ENCODE data around the gene FAM168B. TPM values are rescaled to one million over a fixed set of nuclear protein-coding genes. Genes with fewer than 3 reads are reported as not detected.
A peak's percentile ranks its signal among the peaks of the same experiment; 100 is the strongest.

The FAM168B gene
- total and polyA plus RNA-seq, 8 donors, result 11.0 to 37.2 (median 31.7) TPM

DNA sequence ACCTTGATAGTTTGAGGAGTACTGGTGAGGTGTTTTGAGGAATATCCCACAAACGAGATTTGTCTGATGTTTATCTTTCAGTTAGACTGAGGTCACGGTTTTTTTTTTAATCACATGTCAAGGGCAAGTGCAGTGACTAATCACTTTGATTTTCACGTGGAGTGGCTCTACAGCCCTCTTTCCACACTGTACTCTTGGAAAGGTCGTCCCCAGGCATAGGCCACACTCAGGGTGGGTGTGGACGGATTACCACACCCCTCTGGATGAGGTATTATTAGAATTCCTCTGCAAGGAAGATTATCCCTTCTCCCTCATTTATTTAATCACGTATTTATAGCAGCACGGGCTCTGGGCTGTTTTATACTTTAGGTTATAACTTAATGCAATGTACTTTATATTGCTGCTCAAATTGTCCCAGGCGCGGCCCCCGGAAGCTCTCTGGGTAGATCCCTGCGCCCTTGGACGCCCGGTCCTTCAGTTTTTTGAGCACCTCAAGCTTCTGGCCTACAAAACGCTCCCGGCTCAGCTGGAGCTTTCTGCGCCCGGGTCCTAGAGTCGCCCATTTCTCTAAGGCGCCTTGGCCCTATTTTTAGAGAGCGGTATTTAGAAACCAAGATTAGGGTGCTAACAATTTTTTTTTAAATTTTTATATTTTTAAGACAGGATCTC is 11.4 kb upstream of the FAM168B start:
- peaks cover 0 to 17% (median 15%) of the 10 kb centered on the region in 3 donors for H3K4me1 ChIP-seq
- peak overlapping the region; percentile 76 to 92 (median 90) for H3K27ac ChIP-seq
- FAIRE-seq (peak; percentile 47), ATAC-seq (peak; percentile 72 to 80 (median 75)), DNase-seq (peak in 5 of 6 donors; percentile 29 to 84 (median 33))
- H3K27me3 ChIP-seq, result no peaks in the 10 kb centered on the region
- no peaks in the 10 kb centered on the region for H3K36me3 ChIP-seq
- TF ChIP-seq, protein P1, sequence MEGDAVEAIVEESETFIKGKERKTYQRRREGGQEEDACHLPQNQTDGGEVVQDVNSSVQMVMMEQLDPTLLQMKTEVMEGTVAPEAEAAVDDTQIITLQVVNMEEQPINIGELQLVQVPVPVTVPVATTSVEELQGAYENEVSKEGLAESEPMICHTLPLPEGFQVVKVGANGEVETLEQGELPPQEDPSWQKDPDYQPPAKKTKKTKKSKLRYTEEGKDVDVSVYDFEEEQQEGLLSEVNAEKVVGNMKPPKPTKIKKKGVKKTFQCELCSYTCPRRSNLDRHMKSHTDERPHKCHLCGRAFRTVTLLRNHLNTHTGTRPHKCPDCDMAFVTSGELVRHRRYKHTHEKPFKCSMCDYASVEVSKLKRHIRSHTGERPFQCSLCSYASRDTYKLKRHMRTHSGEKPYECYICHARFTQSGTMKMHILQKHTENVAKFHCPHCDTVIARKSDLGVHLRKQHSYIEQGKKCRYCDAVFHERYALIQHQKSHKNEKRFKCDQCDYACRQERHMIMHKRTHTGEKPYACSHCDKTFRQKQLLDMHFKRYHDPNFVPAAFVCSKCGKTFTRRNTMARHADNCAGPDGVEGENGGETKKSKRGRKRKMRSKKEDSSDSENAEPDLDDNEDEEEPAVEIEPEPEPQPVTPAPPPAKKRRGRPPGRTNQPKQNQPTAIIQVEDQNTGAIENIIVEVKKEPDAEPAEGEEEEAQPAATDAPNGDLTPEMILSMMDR (IDR thresholded peaks at IDR 0.05), result no peak
- H3K4me3 ChIP-seq, result peak overlapping the region; percentile 69 to 91 (median 82)
- intact Hi-C loops (cut with DNase I), result no loop called here
- H3K9me3 ChIP-seq, result no peaks in the 10 kb centered on the region
- WGBS, 2 donors, result 0 to 1% methylated on average over 20 of the region's 20 CpGs

DNA sequence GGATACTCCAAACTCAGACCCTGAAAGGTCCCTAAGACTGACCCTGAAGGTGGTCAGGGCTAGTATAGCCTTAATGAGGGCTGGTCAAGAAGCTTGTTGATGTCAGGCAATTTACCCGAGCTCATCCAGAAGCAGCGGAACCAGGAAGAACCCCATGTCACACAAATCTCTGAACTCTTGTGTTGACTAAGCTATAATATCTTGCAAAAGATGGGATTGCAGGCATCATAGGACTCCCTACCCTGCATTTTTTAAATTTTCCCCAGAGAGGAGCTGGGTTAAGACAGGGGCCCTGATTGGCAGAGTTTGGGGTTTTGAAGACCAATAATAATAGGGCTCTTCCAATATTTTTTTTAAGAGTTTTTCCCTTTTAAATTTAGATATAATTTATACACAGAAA is 9.9 kb upstream of the FAM168B start:
- TF ChIP-seq, protein P1 (IDR thresholded peaks at IDR 0.05), result no peak
- Histone ChIP-seq H3K27ac (no peak overlapping the region), H3K27me3 (no peaks in the 10 kb centered on the region), H3K4me1 (peaks cover 0 to 17% (median 15%) of the 10 kb centered on the region in 3 donors), H3K9me3 (no peaks in the 10 kb centered on the region), H3K36me3 (no peaks in the 10 kb centered on the region), H3K4me3 (no peak overlapping the region)
- no peak for FAIRE-seq
- intact Hi-C loops (cut with DNase I), result no loop called here
- ATAC-seq, result no peak
- WGBS, 2 donors, result 84 to 90% methylated on average over 2 of the region's 2 CpGs
- no peak for DNase-seq

DNA sequence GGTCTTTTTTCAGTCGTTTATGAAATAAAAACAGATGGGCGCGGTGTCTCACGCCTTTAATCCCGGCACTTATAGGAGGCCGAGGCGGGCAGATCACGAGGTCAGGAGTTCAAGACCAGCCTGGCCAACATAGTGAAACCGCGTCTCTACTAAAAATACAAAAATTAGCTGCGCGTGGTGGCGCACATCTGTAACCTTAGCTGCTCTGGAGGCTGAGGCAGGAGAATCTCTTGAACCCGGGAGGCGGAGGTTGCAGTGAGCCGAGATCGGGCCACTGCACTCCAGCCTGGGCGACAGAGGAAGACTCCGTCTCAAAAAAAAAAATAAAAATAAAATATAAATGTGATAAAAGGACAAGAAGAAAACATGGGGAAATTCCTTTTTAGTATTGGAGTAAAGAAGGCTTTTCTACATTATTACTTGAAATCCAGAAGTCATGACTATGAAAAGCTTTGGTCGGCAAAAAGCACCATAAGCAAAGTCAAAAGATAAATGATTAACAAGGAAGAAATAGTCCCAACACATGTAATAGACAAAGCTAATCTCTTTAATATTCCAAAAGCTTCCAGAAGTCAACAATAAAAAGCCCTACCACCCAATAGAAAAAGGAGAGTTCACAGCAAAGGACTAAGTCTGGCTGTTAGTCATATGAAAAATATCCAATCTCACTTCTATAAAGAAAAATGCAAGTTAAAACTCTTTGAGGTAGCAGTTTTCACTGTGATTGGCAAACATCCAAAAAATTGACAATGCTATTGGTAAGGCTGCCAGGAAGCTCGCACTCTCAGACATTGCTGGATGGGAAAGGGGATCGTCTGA is 1.4 kb upstream of the FAM168B start:
- peak overlapping the region in 1 of 4 donors; percentile 65 for H3K4me3 ChIP-seq

DNA sequence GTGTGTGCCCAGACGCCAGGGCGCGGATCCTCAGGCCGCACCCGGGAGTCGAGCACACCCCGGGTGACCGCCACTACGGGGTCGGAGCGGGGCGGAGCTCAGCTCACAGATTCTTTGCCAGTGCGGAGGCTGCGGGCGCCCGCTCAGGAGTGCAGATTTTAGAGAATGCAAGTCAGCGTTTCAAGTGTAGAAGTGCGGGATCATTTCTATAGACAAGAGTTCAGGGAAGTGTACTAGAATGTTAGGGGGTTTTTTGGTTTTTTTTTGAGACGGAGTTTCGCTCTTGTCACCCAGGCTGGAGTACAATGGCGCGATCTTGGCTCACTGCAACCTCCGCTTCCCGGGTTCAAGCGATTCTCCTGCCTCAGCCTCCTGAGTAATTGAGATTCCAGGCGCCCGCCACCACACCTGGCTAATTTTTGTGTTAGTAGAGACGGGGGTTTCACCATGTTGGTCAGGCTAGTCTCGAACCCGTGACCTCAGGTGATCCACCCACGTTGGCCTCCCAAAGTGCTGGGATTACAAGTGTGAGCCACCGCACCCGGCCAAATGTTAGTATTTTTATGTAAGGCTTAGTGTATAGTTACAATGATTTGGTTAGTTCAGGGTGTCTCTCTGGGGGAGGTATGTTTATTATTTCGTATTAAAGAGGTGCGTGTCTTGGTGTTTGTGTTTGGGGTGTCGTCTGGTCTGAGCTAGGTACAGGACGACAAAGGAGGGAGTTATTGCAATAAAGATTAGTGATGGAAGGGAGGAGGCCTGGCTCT is 619 bp upstream of the FAM168B start:
- intact Hi-C loops (cut with DNase I), result no loop called here
- DNase-seq, result peak in 2 of 6 donors; percentile 26
- peak; percentile 63 to 89 (median 78) for ATAC-seq
- TF ChIP-seq, protein P1 (IDR thresholded peaks at IDR 0.05), result no peak
- no peak for FAIRE-seq
- peak overlapping the region; percentile 65 to 85 (median 76) for H3K4me3 ChIP-seq
- no peaks in the 10 kb centered on the region for H3K27me3 ChIP-seq
- WGBS, 2 donors, result 3 to 4% methylated on average over 37 of the region's 37 CpGs
- no peaks in the 10 kb centered on the region for H3K9me3 ChIP-seq
- peak overlapping the region; percentile 81 to 98 (median 97) for H3K27ac ChIP-seq
- H3K4me1 ChIP-seq, result peaks cover 0 to 18% (median 0%) of the 10 kb centered on the region in 3 donors
- H3K36me3 ChIP-seq, result no peaks in the 10 kb centered on the region

More for the DNA sequence above, 1.4 kb upstream of the FAM168B start:
- H3K27ac ChIP-seq, result peak overlapping the region in 1 of 4 donors; percentile 97
- TF ChIP-seq, protein P1 (IDR thresholded peaks at IDR 0.05), result no peak
- H3K27me3 ChIP-seq, result no peaks in the 10 kb centered on the region
- intact Hi-C loops (cut with DNase I), result no loop called here
- DNase-seq (no peak), FAIRE-seq (no peak), ATAC-seq (no peak)
- WGBS, 2 donors, result 56 to 61% methylated on average over 22 of the region's 22 CpGs
- H3K4me1 ChIP-seq, result peaks cover 0 to 18% (median 0%) of the 10 kb centered on the region in 3 donors
- H3K9me3 ChIP-seq, result no peaks in the 10 kb centered on the region
- H3K36me3 ChIP-seq, result no peaks in the 10 kb centered on the region
